Measurements from ENCODE around the gene CCDC158.
"Not testable (repeated sequence)": the region's sequence is repeated elsewhere in the genome, so short reads cannot be mapped to it uniquely, and the experiment has no call there.

The CCDC158 gene

GRCh38 chr4:76307660-76308014 lies 113.3 kb downstream of the CCDC158 start:
- no peak for DNase-seq

- peak in 1 of 2 donors; percentile 19 for DNase-seq
These were observed 113.9 kb downstream of the CCDC158 start for GRCh38 chr4:76306882-76307659.

- DNase-seq: peak; percentile 21 to 39
These were observed 114.7 kb downstream of the CCDC158 start, which contains the start of gene STBD1 for GRCh38 chr4:76305971-76306881. Gene STBD1 (plus strand): TSS chr4:76306733. CDS start chr4:76306770, 37 bp downstream.

- DNase-seq: peak in 1 of 2 donors; percentile 25
These were observed 115.8 kb downstream of the CCDC158 start for GRCh38 chr4:76305033-76305687.

- no peak for DNase-seq
These were observed 118.0 kb downstream of the CCDC158 start for GRCh38 chr4:76302826-76303438.

- DNase-seq: no peak
These were observed 119.2 kb downstream of the CCDC158 start for GRCh38 chr4:76301775-76302162.

- no peak for DNase-seq
These were observed 119.7 kb downstream of the CCDC158 start for GRCh38 chr4:76301068-76301774.

- DNase-seq: no peak
These were observed 120.9 kb downstream of the CCDC158 start for GRCh38 chr4:76300012-76300411.

GRCh38 chr4:76298227-76298626 lies 122.7 kb downstream of the CCDC158 start:
- no peak for DNase-seq

GRCh38 chr4:76296286-76296820 lies 124.6 kb downstream of the CCDC158 start:
- DNase-seq: no peak

GRCh38 chr4:76293772-76294171 lies 127.2 kb downstream of the CCDC158 start:
- no peak for DNase-seq

GRCh38 chr4:76292730-76293129 lies 128.2 kb downstream of the CCDC158 start:
- no peak for DNase-seq

- not testable (repeated sequence) for DNase-seq
These were observed 133.1 kb downstream of the CCDC158 start for GRCh38 chr4:76287811-76288210.

- no peak for DNase-seq
These were observed 137.0 kb downstream of the CCDC158 start for GRCh38 chr4:76283900-76284299.

- DNase-seq: no peak
These were observed 137.8 kb downstream of the CCDC158 start for GRCh38 chr4:76282941-76283689.

GRCh38 chr4:76281594-76281993 lies 139.3 kb downstream of the CCDC158 start:
- not testable (repeated sequence) for DNase-seq

GRCh38 chr4:76280488-76281441 lies 140.2 kb downstream of the CCDC158 start:
- DNase-seq: no peak

GRCh38 chr4:76279462-76279861 lies 141.5 kb downstream of the CCDC158 start:
- peak in 1 of 2 donors; percentile 60 for DNase-seq

GRCh38 chr4:76278583-76278982 lies 142.4 kb downstream of the CCDC158 start:
- no peak for DNase-seq

GRCh38 chr4:76277667-76278066 lies 143.3 kb downstream of the CCDC158 start:
- DNase-seq: no peak
